Measurements from ENCODE around the gene ACSS3. TPM values are rescaled to one million over a fixed set of nuclear protein-coding genes. Genes with fewer than 3 reads are reported as not detected.

ACSS3 gene
- total and polyA plus RNA-seq, 2 donors (not counting 3 experiments of a cell fraction or from before 2014, with no cell fraction given): 0.12 to 0.86 TPM

- POLR2A ChIA-PET: no interaction called here
- intact Hi-C loops (cut with micrococcal nuclease) (no loop called here), dilution Hi-C loops (cut with MboI; ENCODE audit: extremely low pct_ligation_motif_present, low sequenced_read_pairs) (no loop called here)
- FAIRE-seq (no peak), DNase-seq (ENCODE audit: low read depth, low spot score) (no peak)
- H3K9me1 ChIP-seq (replicated peaks; ENCODE audit: control insufficient read depth, extremely low read depth, insufficient read depth, low read length): no peaks in the 10 kb centered on the region
- no peak for TF ChIP-seq POLR2AphosphoS5 (IDR thresholded peaks at IDR 0.05; ENCODE audit: insufficient read depth, low read depth, low read length)
- TF ChIP-seq EZH2 (IDR thresholded peaks at IDR 0.05; ENCODE audit: borderline replicate concordance, low read depth, low read length, severe bottlenecking): no peak
- no peak for TF ChIP-seq GATA2 (IDR thresholded peaks at IDR 0.05; ENCODE audit: insufficient read depth, insufficient read length, low read depth, low read length)
- TF ChIP-seq MAX (IDR thresholded peaks at IDR 0.05; ENCODE audit: insufficient read depth, insufficient read length): no peak
- TF ChIP-seq MYC (IDR thresholded peaks at IDR 0.05; ENCODE audit: low read depth, low read length): no peak
- H4K20me1 ChIP-seq (replicated peaks; ENCODE audit: control insufficient read depth, extremely low read depth, insufficient read depth, low read length): no peaks in the 10 kb centered on the region
- BruUV-seq (replicated peaks): no TSS peak
- no peak overlapping the region for H3K4me2 ChIP-seq (ENCODE audit: insufficient read depth, low read length)
- no peak overlapping the region for H2AFZ ChIP-seq (ENCODE audit: low read depth, low read length)
- H3K4me1 ChIP-seq (ENCODE audit: control insufficient read depth, extremely low read depth, insufficient read depth, low read length): peaks cover 2% of the 10 kb centered on the region
- no peak overlapping the region for H3K9ac ChIP-seq (replicated peaks; ENCODE audit: extremely low read depth, insufficient read depth, low read length)
- CTCF ChIA-PET: no interaction called here
- H3K9me3 ChIP-seq (replicated peaks; ENCODE audit: control insufficient read depth, insufficient read depth, low read length): no peaks in the 10 kb centered on the region
- H3K36me3 ChIP-seq (ENCODE audit: control insufficient read depth in 2 of 2, extremely low read depth in 1 of 2, insufficient read depth in 2 of 2, low read length in 2 of 2): no peaks in the 10 kb centered on the region
- H3K4me3 ChIP-seq (replicated peaks in 1 of 3; ENCODE audit: insufficient read depth in 1 of 3, low read depth in 1 of 3, low read length in 3 of 3): no peak overlapping the region
- no peaks in the 10 kb centered on the region for H3K27me3 ChIP-seq (ENCODE audit: control insufficient read depth in 2 of 2, insufficient read depth in 2 of 2, low read length in 2 of 2)
- H3K79me2 ChIP-seq (ENCODE audit: control insufficient read depth, insufficient read depth, low read length): no peaks in the 10 kb centered on the region
- no peak overlapping the region for H3K27ac ChIP-seq (ENCODE audit: insufficient read depth, low read depth, low read length)
These were observed 175.5 kb downstream of the ACSS3 start for GRCh38 chr12:81253360-81253759.

GRCh38 chr12:81255456-81255855 lies 177.6 kb downstream of the ACSS3 start:
- no peaks in the 10 kb centered on the region for H3K9me1 ChIP-seq (replicated peaks; ENCODE audit: control insufficient read depth, extremely low read depth, insufficient read depth, low read length)
- no peak overlapping the region for H3K9ac ChIP-seq (replicated peaks; ENCODE audit: extremely low read depth, insufficient read depth, low read length)
- no TSS peak for BruUV-seq (replicated peaks)
- H3K9me3 ChIP-seq (replicated peaks; ENCODE audit: control insufficient read depth, insufficient read depth, low read length): no peaks in the 10 kb centered on the region
- dilution Hi-C loops (cut with MboI; ENCODE audit: extremely low pct_ligation_motif_present, low sequenced_read_pairs): no loop called here
- no peaks in the 10 kb centered on the region for H3K36me3 ChIP-seq (ENCODE audit: control insufficient read depth in 2 of 2, extremely low read depth in 1 of 2, insufficient read depth in 2 of 2, low read length in 2 of 2)
- DNase-seq (ENCODE audit: low read depth, low spot score) (no peak), FAIRE-seq (no peak)
- H3K79me2 ChIP-seq (ENCODE audit: control insufficient read depth, insufficient read depth, low read length): no peaks in the 10 kb centered on the region
- no peaks in the 10 kb centered on the region for H3K27me3 ChIP-seq (ENCODE audit: control insufficient read depth in 2 of 2, insufficient read depth in 2 of 2, low read length in 2 of 2)
- POLR2A ChIA-PET: no interaction called here
- no peak overlapping the region for H3K4me3 ChIP-seq (replicated peaks in 1 of 3; ENCODE audit: insufficient read depth in 1 of 3, low read depth in 1 of 3, low read length in 3 of 3)
- H2AFZ ChIP-seq (ENCODE audit: low read depth, low read length): no peak overlapping the region
- no peaks in the 10 kb centered on the region for H4K20me1 ChIP-seq (replicated peaks; ENCODE audit: control insufficient read depth, extremely low read depth, insufficient read depth, low read length)
- H3K4me2 ChIP-seq (ENCODE audit: insufficient read depth, low read length): no peak overlapping the region
- no peak for TF ChIP-seq JUN (IDR thresholded peaks at IDR 0.05; ENCODE audit: borderline replicate concordance, insufficient read depth, insufficient read length, low read depth)
- TF ChIP-seq MYC (IDR thresholded peaks at IDR 0.05; ENCODE audit: low read depth, low read length): no peak
- TF ChIP-seq EZH2 (IDR thresholded peaks at IDR 0.05; ENCODE audit: borderline replicate concordance, low read depth, low read length, severe bottlenecking): no peak
- TF ChIP-seq POLR2A (IDR thresholded peaks at IDR 0.05; ENCODE audit: low read depth, low read length): no peak
- TF ChIP-seq CTCF (IDR thresholded peaks at IDR 0.05; ENCODE audit: extremely low read depth in 1 of 2, insufficient read depth in 1 of 2, low read depth in 1 of 2, low read length in 2 of 2): no peak
- TF ChIP-seq POLR2AphosphoS5 (IDR thresholded peaks at IDR 0.05; ENCODE audit: insufficient read depth, low read depth, low read length): no peak
- TF ChIP-seq GATA2 (IDR thresholded peaks at IDR 0.05; ENCODE audit: insufficient read depth, insufficient read length, low read depth, low read length): no peak
- TF ChIP-seq FOS (IDR thresholded peaks at IDR 0.05; ENCODE audit: borderline replicate concordance, insufficient read depth, low read length): no peak
- TF ChIP-seq MAX (IDR thresholded peaks at IDR 0.05; ENCODE audit: insufficient read depth, insufficient read length): no peak
- CTCF ChIA-PET: interaction anchor here (1.5 to 5.2 kb wide), 2 partner anchors 127 to 416 kb away, joined by 5 to 123 read pairs; no protein-coding TSS in a partner anchor
- no peak overlapping the region for H3K27ac ChIP-seq (ENCODE audit: insufficient read depth, low read depth, low read length)
- peaks cover 2% of the 10 kb centered on the region for H3K4me1 ChIP-seq (ENCODE audit: control insufficient read depth, extremely low read depth, insufficient read depth, low read length)
- intact Hi-C loops (cut with micrococcal nuclease): loop anchor here (5.0 kb wide), 3 partner anchors 128 to 1058 kb away; partner anchors contain the start of gene LIN7A

All from endothelial cell of umbilical vein (primary cell).